KOPT-K1 (cell line): ENCODE data around the gene HHIPL2.
"Not testable (repeated sequence)": the region's sequence is repeated elsewhere in the genome, so short reads cannot be mapped to it uniquely, and the experiment has no call there.

Source experiments
- H3K27ac ChIP-seq: fragments of 200-600 bp; sonication (generic); 2 replicates; pipeline ENCODE4 v1.5.1; 2016; ENCODE audit warnings: antibody characterized with exemption, mild to moderate bottlenecking, low read depth, low read length; ENCODE audit not compliant: poor library complexity, severe bottlenecking
- H3K36me3 ChIP-seq: fragments of 200-600 bp; sonication (generic); 2 replicates; pipeline ENCODE4 v1.5.1; 2017; ENCODE audit warnings: antibody characterized with exemption, mild to moderate bottlenecking, low read length, moderate library complexity; ENCODE audit not compliant: insufficient read depth
- H3K9me3 ChIP-seq: fragments of 200-600 bp; sonication (generic); 2 replicates; pipeline ENCODE4 v1.5.1; 2017; ENCODE audit warnings: antibody characterized with exemption, low read length, mild to moderate bottlenecking; ENCODE audit not compliant: insufficient read depth, poor library complexity, severe bottlenecking

HHIPL2 gene

GRCh38 chr1:222522105-222522915, 25.6 kb downstream of the HHIPL2 start:
- no peaks in the 10 kb centered on the region for H3K36me3 ChIP-seq
- no peak overlapping the region for H3K27ac ChIP-seq
- H3K9me3 ChIP-seq: no peaks in the 10 kb centered on the region

GRCh38 chr1:222521299-222522104, 26.4 kb downstream of the HHIPL2 start:
- Histone ChIP-seq H3K36me3 (no peaks in the 10 kb centered on the region), H3K9me3 (no peaks in the 10 kb centered on the region), H3K27ac (no peak overlapping the region)

- not testable (repeated sequence) for H3K36me3 ChIP-seq, H3K27ac ChIP-seq, H3K9me3 ChIP-seq
Measured at GRCh38 chr1:222489496-222489895, 58.4 kb downstream of the HHIPL2 start.

- H3K9me3 ChIP-seq, H3K27ac ChIP-seq: not testable (repeated sequence)
Measured at GRCh38 chr1:222487774-222488173, 60.1 kb downstream of the HHIPL2 start.

GRCh38 chr1:222484005-222484404, 63.9 kb downstream of the HHIPL2 start:
- not testable (repeated sequence) for H3K27ac ChIP-seq, H3K9me3 ChIP-seq, H3K36me3 ChIP-seq

More at GRCh38 chr1:222487774-222488173, 60.1 kb downstream of the HHIPL2 start:
- not testable (repeated sequence) for H3K36me3 ChIP-seq

- not testable (repeated sequence) for H3K36me3 ChIP-seq, H3K27ac ChIP-seq
Measured at GRCh38 chr1:222479567-222479966, 68.3 kb downstream of the HHIPL2 start.

GRCh38 chr1:222476436-222476835, 71.5 kb downstream of the HHIPL2 start:
- not testable (repeated sequence) for H3K27ac ChIP-seq

More at GRCh38 chr1:222479567-222479966, 68.3 kb downstream of the HHIPL2 start:
- not testable (repeated sequence) for H3K9me3 ChIP-seq

GRCh38 chr1:222473717-222474116, 74.2 kb downstream of the HHIPL2 start:
- H3K9me3 ChIP-seq, H3K27ac ChIP-seq, H3K36me3 ChIP-seq: not testable (repeated sequence)

More at GRCh38 chr1:222476436-222476835, 71.5 kb downstream of the HHIPL2 start:
- not testable (repeated sequence) for H3K9me3 ChIP-seq, H3K36me3 ChIP-seq

- not testable (repeated sequence) for H3K36me3 ChIP-seq, H3K27ac ChIP-seq, H3K9me3 ChIP-seq
Measured at GRCh38 chr1:222472776-222473540, 74.9 kb downstream of the HHIPL2 start.
